Transverse colon (tissue), 4 donors: ENCODE results near the gene OR2T1.
"Not testable (repeated sequence)": the region's sequence is repeated elsewhere in the genome, so short reads cannot be mapped to it uniquely, and the experiment has no call there.

Experiments used
- CTCF ChIP-seq, 5 experiments: fragments of 200-600 bp in 3 of 5; fragments of 450-650 bp in 2 of 5; sonication (generic) in 3 of 5; IDR thresholded peaks; 1 replicate in 2 of 5; 2 replicates in 3 of 5; pipeline ENCODE4 v1.5.1; 2016 to 2017; ENCODE audit warnings: antibody characterized with exemption in 5 of 5, inconsistent platforms in 3 of 5, mild to moderate bottlenecking in 2 of 5, moderate library complexity in 1 of 5
- POLR2A ChIP-seq: fragments of 450-650 bp; IDR thresholded peaks from one replicate; pipeline ENCODE4 v1.6.1; 2016; ENCODE audit warnings: antibody characterized with exemption, mild to moderate bottlenecking, moderate library complexity
- POLR2AphosphoS5 ChIP-seq, 3 donors: sonication (generic); formaldehyde crosslinking; IDR thresholded peaks; one replicate each; pipeline ENCODE4 v1.6.1; 2016; ENCODE audit warnings: antibody characterized with exemption in 3 of 3

- TF ChIP-seq POLR2AphosphoS5 (IDR thresholded peaks at IDR 0.05); POLR2A; CTCF (IDR thresholded peaks at IDR 0.05): not testable (repeated sequence)
These were observed 36.4 kb downstream of the OR2T1 start for GRCh38 chr1:248439283-248439682.
